Testis (tissue), 3 donors: ENCODE measurements around the gene MRPL52. TPM values are rescaled to one million over a fixed set of nuclear protein-coding genes. Genes with fewer than 3 reads are reported as not detected.
"Not testable (repeated sequence)": the region's sequence is repeated elsewhere in the genome, so short reads cannot be mapped to it uniquely, and the experiment has no call there.

Experiments
- DNase-seq: peaks from one replicate; pipeline ENCODE4 v3.0.0-alpha.2; 2019
- H3K27ac ChIP-seq, 2 donors: fragments of 200-600 bp; sonication (generic); one replicate each; pipeline ENCODE4 v1.5.1; 2019
- H3K27me3 ChIP-seq: fragments of 200-600 bp; sonication (generic); one replicate; pipeline ENCODE4 v1.5.1; 2019
- H3K36me3 ChIP-seq: fragments of 200-600 bp; sonication (generic); one replicate; pipeline ENCODE4 v1.5.1; 2017; ENCODE audit warnings: low read depth; ENCODE audit errors: missing control alignments
- H3K4me1 ChIP-seq: fragments of 200-600 bp; sonication (generic); one replicate; pipeline ENCODE4 v1.5.1; 2019
- H3K4me3 ChIP-seq, 2 donors: fragments of 200-600 bp; sonication (generic); one replicate each; pipeline ENCODE4 v1.5.1; 2017 to 2019
- H3K9me3 ChIP-seq: fragments of 200-600 bp; sonication (generic); one replicate; pipeline ENCODE4 v1.5.1; 2017
- CTCF ChIP-seq, 3 experiments: fragments of 450-650 bp in 2 of 3; fragments of 200-600 bp in 1 of 3; sonication (generic) in 1 of 3; IDR thresholded peaks; one replicate each; pipeline ENCODE4 v1.5.1; 2016 to 2019; ENCODE audit warnings: antibody characterized with exemption in 3 of 3, mild to moderate bottlenecking in 2 of 3, moderate library complexity in 1 of 3
- POLR2A ChIP-seq: fragments of 450-650 bp; IDR thresholded peaks from one replicate; pipeline ENCODE4 v1.6.1; 2017; ENCODE audit warnings: antibody characterized with exemption, mild to moderate bottlenecking, moderate library complexity
- WGBS, 2 donors: methylation state at CpG; one replicate each; pipeline ENCODE4 v1.1.5; 2018; 5-methylcytosine and 5-hydroxymethylcytosine counted together
- intact Hi-C: fragments of 100-400 bp; cut with DNase I; formaldehyde crosslinking; loops from one replicate; pipeline ENCODE4 v1.15.1; 2023; ENCODE audit warnings: low total_unique reads
- polyA plus RNA-seq: library from polyadenylated mRNA; stranded (reverse); fragments of 350-450 nt; fragmentation: Illumina TruSeq; extraction: RNeasy Lipid Tissue Mini Kit (QIAGEN cat#74804); gene quantifications from one replicate; pipeline ENCODE4 v1.2.3, GENCODE V29; 2014; ENCODE audit warnings: low read depth, low replicate concordance; ENCODE audit not compliant: insufficient read depth
- total RNA-seq, 2 donors: library from RNA; depleted of rRNA; stranded (reverse); fragments of >200 nt; gene quantifications; one replicate each; pipeline ENCODE4 v1.2.3, GENCODE V29; 2016

MRPL52 gene
- total and polyA plus RNA-seq, 3 donors from 2014 or later, result 31.1 to 77.0 (median 47.0) TPM

- H3K4me1 ChIP-seq, result peaks cover 50% of the 10 kb centered on the region
- no peaks in the 10 kb centered on the region for H3K36me3 ChIP-seq
- no peaks in the 10 kb centered on the region for H3K27me3 ChIP-seq
- H3K27ac ChIP-seq, result peak overlapping the region; percentile 27 to 85
- 34 to 38% methylated on average over 12 of the region's 12 CpGs for WGBS, 2 donors
- TF ChIP-seq POLR2A (no peak), CTCF (IDR thresholded peaks at IDR 0.05) (no peak)
- peak; percentile 76 for DNase-seq
- H3K4me3 ChIP-seq, result no peak overlapping the region
- intact Hi-C loops, result no loop called here
- no peaks in the 10 kb centered on the region for H3K9me3 ChIP-seq
Measured at GRCh38 chr14:22848351-22849164, 18.9 kb downstream of the MRPL52 start.

GRCh38 chr14:22849212-22849819 is 19.6 kb downstream of the MRPL52 start:
- Histone ChIP-seq H3K27ac (peak overlapping the region; percentile 27 to 85), H3K27me3 (no peaks in the 10 kb centered on the region), H3K4me3 (no peak overlapping the region), H3K9me3 (no peaks in the 10 kb centered on the region), H3K36me3 (no peaks in the 10 kb centered on the region), H3K4me1 (peaks cover 50% of the 10 kb centered on the region)
- intact Hi-C loops, result no loop called here
- TF ChIP-seq CTCF (IDR thresholded peaks at IDR 0.05), result no peak
- TF ChIP-seq POLR2A, result no peak
- peak; percentile 79 for DNase-seq
- WGBS, 2 donors, result 49 to 57% methylated on average over 9 to 19 of the region's 19 CpGs

- Histone ChIP-seq H3K27ac (peak overlapping the region in 1 of 2 donors; percentile 54), H3K4me1 (peaks cover 42% of the 10 kb centered on the region), H3K36me3 (no peaks in the 10 kb centered on the region), H3K27me3 (no peaks in the 10 kb centered on the region), H3K9me3 (no peaks in the 10 kb centered on the region), H3K4me3 (no peak overlapping the region)
- intact Hi-C loops, result loop anchor here (10.0 kb wide), 1 partner anchor 286 kb away; no protein-coding TSS in a partner anchor
- 64 to 75% methylated on average over 7 to 9 of the region's 9 CpGs for WGBS, 2 donors
- no peak for TF ChIP-seq POLR2A
- no peak for TF ChIP-seq CTCF (IDR thresholded peaks at IDR 0.05)
- peak; percentile 78 for DNase-seq
Measured at GRCh38 chr14:22850944-22851764, 21.5 kb downstream of the MRPL52 start.

GRCh38 chr14:22852178-22852577 is 22.5 kb downstream of the MRPL52 start:
- WGBS, 2 donors, result 80 to 85% methylated on average over 12 of the region's 12 CpGs

GRCh38 chr14:22852599-22852939 is 22.9 kb downstream of the MRPL52 start:
- DNase-seq, result no peak
- Histone ChIP-seq H3K27me3 (no peaks in the 10 kb centered on the region), H3K9me3 (no peaks in the 10 kb centered on the region), H3K4me3 (no peak overlapping the region), H3K4me1 (peaks cover 28% of the 10 kb centered on the region), H3K27ac (no peak overlapping the region), H3K36me3 (no peaks in the 10 kb centered on the region)
- WGBS, 2 donors, result 80 to 81% methylated on average over 2 of the region's 2 CpGs
- intact Hi-C loops, result loop anchor here (10.0 kb wide), 1 partner anchor 288 kb away; no protein-coding TSS in a partner anchor
- no peak for TF ChIP-seq POLR2A
- no peak for TF ChIP-seq CTCF (IDR thresholded peaks at IDR 0.05)

More at GRCh38 chr14:22852178-22852577, 22.5 kb downstream of the MRPL52 start:
- H3K4me3 ChIP-seq, H3K27me3 ChIP-seq, H3K36me3 ChIP-seq, H3K9me3 ChIP-seq, DNase-seq, H3K27ac ChIP-seq: not testable (repeated sequence)
- peaks cover 31% of the 10 kb centered on the region for H3K4me1 ChIP-seq
- intact Hi-C loops, result loop anchor here (10.0 kb wide), 1 partner anchor 287 kb away; no protein-coding TSS in a partner anchor
